SK-N-SH treated with all-trans-retinoic acid at 6 μM for 48 hours (cell line): ENCODE results near the gene VAC14.

Source experiments
- ARNTL ChIP-seq: fragments of 450-650 bp; formaldehyde crosslinking; IDR thresholded peaks from 2 replicates; pipeline ENCODE4 v1.5.0; 2020; ENCODE audit warnings: low read depth, mild to moderate bottlenecking, moderate library complexity, borderline replicate concordance
- CSRNP3 ChIP-seq: fragments of 250-450 bp; sonication (Bioruptor Pico); IDR thresholded peaks from 2 replicates; pipeline ENCODE4 v1.5.1; 2021; ENCODE audit warnings: mild to moderate bottlenecking, moderate library complexity
- PPARA ChIP-seq: fragments of 250-450 bp; sonication (Bioruptor Pico); IDR thresholded peaks from 2 replicates; pipeline ENCODE4 v1.5.0; 2020; ENCODE audit warnings: mild to moderate bottlenecking, borderline replicate concordance
- RARB ChIP-seq: fragments of 250-450 bp; sonication (Bioruptor Pico); IDR thresholded peaks from 2 replicates; pipeline ENCODE4 v1.8.0; 2021; ENCODE audit warnings: mild to moderate bottlenecking, moderate library complexity
- TCF4 ChIP-seq: fragments of 250-450 bp; sonication (Bioruptor Pico); IDR thresholded peaks from 2 replicates; pipeline ENCODE4 v1.8.0; 2021; ENCODE audit warnings: mild to moderate bottlenecking, moderate library complexity, borderline replicate concordance
- ZFP3 ChIP-seq: fragments of 250-450 bp; sonication (Bioruptor Pico); IDR thresholded peaks from 2 replicates; pipeline ENCODE4 v1.5.0; 2020; ENCODE audit warnings: mild to moderate bottlenecking, moderate library complexity
- ZFP30 ChIP-seq: fragments of 450-650 bp; formaldehyde crosslinking; IDR thresholded peaks from 2 replicates; pipeline ENCODE4 v1.5.0; 2022; ENCODE audit warnings: mild to moderate bottlenecking, moderate library complexity
- ZNF565 ChIP-seq: fragments of 450-650 bp; formaldehyde crosslinking; conservative IDR thresholded peaks from 2 replicates; pipeline ENCODE4 v1.5.0; 2020; ENCODE audit warnings: low read depth, mild to moderate bottlenecking, moderate library complexity
- ZNF70 ChIP-seq: fragments of 450-650 bp; formaldehyde crosslinking; IDR thresholded peaks from 2 replicates; pipeline ENCODE4 v1.5.0; 2020; ENCODE audit warnings: mild to moderate bottlenecking, moderate library complexity
- ZNF8 ChIP-seq: fragments of 450-650 bp; formaldehyde crosslinking; IDR thresholded peaks from 2 replicates; pipeline ENCODE4 v1.5.0; 2020; ENCODE audit warnings: mild to moderate bottlenecking, moderate library complexity
- TF ChIP-seq, protein P1 (sequence below): fragments of 250-450 bp; sonication (Bioruptor Pico); IDR thresholded peaks from 2 replicates; pipeline ENCODE4 v1.5.0; 2020; ENCODE audit warnings: mild to moderate bottlenecking, moderate library complexity
- TF ChIP-seq, protein P2 (sequence below): fragments of 250-450 bp; sonication (Bioruptor Pico); IDR thresholded peaks from 2 replicates; pipeline ENCODE4 v1.8.0; 2020; ENCODE audit warnings: mild to moderate bottlenecking, moderate library complexity, borderline replicate concordance
- TF ChIP-seq, protein P3 (sequence below): fragments of 250-450 bp; sonication (Bioruptor Pico); IDR thresholded peaks from 2 replicates; pipeline ENCODE4 v1.5.1; 2020; ENCODE audit warnings: low read depth, mild to moderate bottlenecking, moderate library complexity

DNA sequence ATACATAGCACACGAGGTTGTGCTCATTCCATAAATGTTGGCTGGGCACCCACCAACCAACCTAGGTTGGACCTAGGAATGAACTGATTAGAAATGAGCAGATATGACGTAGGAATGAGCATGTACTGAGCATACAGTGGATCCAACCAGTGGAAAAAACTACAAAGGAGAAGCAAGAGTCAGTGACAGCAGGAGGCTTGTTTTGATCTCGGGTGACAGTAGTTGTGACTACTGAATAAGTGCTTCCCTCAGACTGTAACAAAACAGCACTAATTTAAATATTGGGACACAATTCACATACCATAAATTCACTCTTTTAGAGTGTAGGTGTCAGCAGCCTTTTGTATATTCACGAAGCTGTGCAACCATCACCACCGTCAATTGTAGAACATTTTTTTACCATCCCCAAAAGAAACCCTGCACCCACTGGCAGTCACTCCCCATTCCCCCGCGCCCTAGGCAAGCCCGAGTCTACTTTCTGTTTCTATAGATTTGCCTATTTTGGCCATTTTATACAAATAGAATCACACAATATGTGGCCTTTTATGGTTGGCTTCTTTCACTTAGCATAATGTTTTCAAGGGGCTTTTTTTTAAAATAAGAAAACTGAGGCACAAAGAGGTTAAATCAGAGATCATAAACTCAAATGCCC is 7.0 kb downstream of the VAC14 start:
- no peak for TF ChIP-seq RARB (CRISPR knock-in tag)
- no peak for TF ChIP-seq CSRNP3 (CRISPR knock-in tag)
- no peak for TF ChIP-seq ZNF565
- TF ChIP-seq, protein P1, sequence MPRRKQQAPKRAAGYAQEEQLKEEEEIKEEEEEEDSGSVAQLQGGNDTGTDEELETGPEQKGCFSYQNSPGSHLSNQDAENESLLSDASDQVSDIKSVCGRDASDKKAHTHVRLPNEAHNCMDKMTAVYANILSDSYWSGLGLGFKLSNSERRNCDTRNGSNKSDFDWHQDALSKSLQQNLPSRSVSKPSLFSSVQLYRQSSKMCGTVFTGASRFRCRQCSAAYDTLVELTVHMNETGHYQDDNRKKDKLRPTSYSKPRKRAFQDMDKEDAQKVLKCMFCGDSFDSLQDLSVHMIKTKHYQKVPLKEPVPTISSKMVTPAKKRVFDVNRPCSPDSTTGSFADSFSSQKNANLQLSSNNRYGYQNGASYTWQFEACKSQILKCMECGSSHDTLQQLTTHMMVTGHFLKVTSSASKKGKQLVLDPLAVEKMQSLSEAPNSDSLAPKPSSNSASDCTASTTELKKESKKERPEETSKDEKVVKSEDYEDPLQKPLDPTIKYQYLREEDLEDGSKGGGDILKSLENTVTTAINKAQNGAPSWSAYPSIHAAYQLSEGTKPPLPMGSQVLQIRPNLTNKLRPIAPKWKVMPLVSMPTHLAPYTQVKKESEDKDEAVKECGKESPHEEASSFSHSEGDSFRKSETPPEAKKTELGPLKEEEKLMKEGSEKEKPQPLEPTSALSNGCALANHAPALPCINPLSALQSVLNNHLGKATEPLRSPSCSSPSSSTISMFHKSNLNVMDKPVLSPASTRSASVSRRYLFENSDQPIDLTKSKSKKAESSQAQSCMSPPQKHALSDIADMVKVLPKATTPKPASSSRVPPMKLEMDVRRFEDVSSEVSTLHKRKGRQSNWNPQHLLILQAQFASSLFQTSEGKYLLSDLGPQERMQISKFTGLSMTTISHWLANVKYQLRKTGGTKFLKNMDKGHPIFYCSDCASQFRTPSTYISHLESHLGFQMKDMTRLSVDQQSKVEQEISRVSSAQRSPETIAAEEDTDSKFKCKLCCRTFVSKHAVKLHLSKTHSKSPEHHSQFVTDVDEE: no peak
- no peak for TF ChIP-seq TCF4 (CRISPR knock-in tag)
- TF ChIP-seq, protein P2, sequence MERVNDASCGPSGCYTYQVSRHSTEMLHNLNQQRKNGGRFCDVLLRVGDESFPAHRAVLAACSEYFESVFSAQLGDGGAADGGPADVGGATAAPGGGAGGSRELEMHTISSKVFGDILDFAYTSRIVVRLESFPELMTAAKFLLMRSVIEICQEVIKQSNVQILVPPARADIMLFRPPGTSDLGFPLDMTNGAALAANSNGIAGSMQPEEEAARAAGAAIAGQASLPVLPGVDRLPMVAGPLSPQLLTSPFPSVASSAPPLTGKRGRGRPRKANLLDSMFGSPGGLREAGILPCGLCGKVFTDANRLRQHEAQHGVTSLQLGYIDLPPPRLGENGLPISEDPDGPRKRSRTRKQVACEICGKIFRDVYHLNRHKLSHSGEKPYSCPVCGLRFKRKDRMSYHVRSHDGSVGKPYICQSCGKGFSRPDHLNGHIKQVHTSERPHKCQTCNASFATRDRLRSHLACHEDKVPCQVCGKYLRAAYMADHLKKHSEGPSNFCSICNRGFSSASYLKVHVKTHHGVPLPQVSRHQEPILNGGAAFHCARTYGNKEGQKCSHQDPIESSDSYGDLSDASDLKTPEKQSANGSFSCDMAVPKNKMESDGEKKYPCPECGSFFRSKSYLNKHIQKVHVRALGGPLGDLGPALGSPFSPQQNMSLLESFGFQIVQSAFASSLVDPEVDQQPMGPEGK: no peak
- no peak for TF ChIP-seq PPARA (CRISPR knock-in tag)
- TF ChIP-seq ZNF70 (CRISPR knock-in tag): no peak
- TF ChIP-seq, protein P3, sequence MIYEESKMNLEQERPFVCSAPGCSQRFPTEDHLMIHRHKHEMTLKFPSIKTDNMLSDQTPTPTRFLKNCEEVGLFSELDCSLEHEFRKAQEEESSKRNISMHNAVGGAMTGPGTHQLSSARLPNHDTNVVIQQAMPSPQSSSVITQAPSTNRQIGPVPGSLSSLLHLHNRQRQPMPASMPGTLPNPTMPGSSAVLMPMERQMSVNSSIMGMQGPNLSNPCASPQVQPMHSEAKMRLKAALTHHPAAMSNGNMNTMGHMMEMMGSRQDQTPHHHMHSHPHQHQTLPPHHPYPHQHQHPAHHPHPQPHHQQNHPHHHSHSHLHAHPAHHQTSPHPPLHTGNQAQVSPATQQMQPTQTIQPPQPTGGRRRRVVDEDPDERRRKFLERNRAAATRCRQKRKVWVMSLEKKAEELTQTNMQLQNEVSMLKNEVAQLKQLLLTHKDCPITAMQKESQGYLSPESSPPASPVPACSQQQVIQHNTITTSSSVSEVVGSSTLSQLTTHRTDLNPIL (CRISPR knock-in tag): no peak
- TF ChIP-seq ZNF8: no peak
- TF ChIP-seq ZFP3 (CRISPR knock-in tag): no peak
- no peak for TF ChIP-seq ZFP30
- TF ChIP-seq ARNTL (CRISPR knock-in tag): no peak
